ENCODE measurements around the gene SEMA5B. TPM values are rescaled to one million over a fixed set of nuclear protein-coding genes. Genes with fewer than 3 reads are reported as not detected.

The SEMA5B gene
- total RNA-seq, 1 experiment from 2014 or later, result 22.4 TPM

- no peak overlapping the region for H3K4me3 ChIP-seq (ENCODE audit: insufficient read depth, low read depth, low read length)
- no peak for DNase-seq
- no peaks in the 10 kb centered on the region for H3K36me3 ChIP-seq (replicated peaks; ENCODE audit: control insufficient read depth, insufficient read depth, low read length)
- H3K27me3 ChIP-seq (ENCODE audit: control insufficient read depth, insufficient read depth, low read length), result no peaks in the 10 kb centered on the region
These were observed 23.2 kb downstream of the SEMA5B start for GRCh38 chr3:123004201-123004918.

GRCh38 chr3:123002749-123003497 lies 24.6 kb downstream of the SEMA5B start:
- no peak for DNase-seq
- no peaks in the 10 kb centered on the region for H3K27me3 ChIP-seq (ENCODE audit: control insufficient read depth, insufficient read depth, low read length)
- H3K4me3 ChIP-seq (ENCODE audit: insufficient read depth, low read depth, low read length), result no peak overlapping the region
- H3K36me3 ChIP-seq (replicated peaks; ENCODE audit: control insufficient read depth, insufficient read depth, low read length), result no peaks in the 10 kb centered on the region

DNA sequence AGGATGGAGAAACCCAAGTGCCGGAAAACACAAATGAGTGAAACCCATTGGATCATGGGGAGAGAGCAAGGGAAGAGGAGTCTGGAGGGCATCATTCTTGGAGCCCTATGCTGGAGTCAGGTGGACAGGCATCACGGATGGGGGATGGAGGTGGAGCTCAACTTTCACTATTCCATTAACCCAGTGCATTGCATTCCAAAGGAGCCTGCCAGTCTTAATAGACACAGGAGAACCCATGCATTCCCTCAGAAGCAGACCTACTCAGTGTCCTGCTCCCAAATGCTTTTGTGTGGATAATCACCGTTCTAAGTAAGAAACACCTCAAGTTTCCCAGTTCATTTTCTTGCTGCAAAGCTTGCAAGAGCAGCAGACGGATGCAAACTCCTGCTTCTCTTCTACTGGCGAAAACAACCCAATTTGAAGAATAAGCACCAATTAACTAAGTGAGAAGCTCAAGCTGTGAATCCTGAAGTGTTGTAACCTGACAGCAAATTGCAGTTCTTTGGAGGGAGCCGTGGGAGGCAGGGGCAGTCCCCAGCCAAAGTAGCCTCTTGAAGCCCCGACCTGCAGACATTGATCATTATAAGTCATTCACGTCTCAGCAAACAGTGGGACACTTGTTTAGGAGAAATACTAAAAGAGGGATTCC lies 25.3 kb downstream of the SEMA5B start:
- no peak for DNase-seq
- Histone ChIP-seq H3K27me3 (ENCODE audit: control insufficient read depth, insufficient read depth, low read length) (no peaks in the 10 kb centered on the region), H3K4me3 (ENCODE audit: insufficient read depth, low read depth, low read length) (no peak overlapping the region), H3K36me3 (replicated peaks; ENCODE audit: control insufficient read depth, insufficient read depth, low read length) (no peaks in the 10 kb centered on the region)

GRCh38 chr3:122998856-122999255 lies 28.7 kb downstream of the SEMA5B start:
- Histone ChIP-seq H3K36me3 (replicated peaks; ENCODE audit: control insufficient read depth, insufficient read depth, low read length) (no peaks in the 10 kb centered on the region), H3K27me3 (ENCODE audit: control insufficient read depth, insufficient read depth, low read length) (no peaks in the 10 kb centered on the region), H3K4me3 (ENCODE audit: insufficient read depth, low read depth, low read length) (no peak overlapping the region)
- no peak for DNase-seq

- Histone ChIP-seq H3K27me3 (ENCODE audit: control insufficient read depth, insufficient read depth, low read length) (no peaks in the 10 kb centered on the region), H3K36me3 (replicated peaks; ENCODE audit: control insufficient read depth, insufficient read depth, low read length) (no peaks in the 10 kb centered on the region), H3K4me3 (ENCODE audit: insufficient read depth, low read depth, low read length) (no peak overlapping the region)
- DNase-seq, result no peak
These were observed 29.4 kb downstream of the SEMA5B start for GRCh38 chr3:122998206-122998605.

DNA sequence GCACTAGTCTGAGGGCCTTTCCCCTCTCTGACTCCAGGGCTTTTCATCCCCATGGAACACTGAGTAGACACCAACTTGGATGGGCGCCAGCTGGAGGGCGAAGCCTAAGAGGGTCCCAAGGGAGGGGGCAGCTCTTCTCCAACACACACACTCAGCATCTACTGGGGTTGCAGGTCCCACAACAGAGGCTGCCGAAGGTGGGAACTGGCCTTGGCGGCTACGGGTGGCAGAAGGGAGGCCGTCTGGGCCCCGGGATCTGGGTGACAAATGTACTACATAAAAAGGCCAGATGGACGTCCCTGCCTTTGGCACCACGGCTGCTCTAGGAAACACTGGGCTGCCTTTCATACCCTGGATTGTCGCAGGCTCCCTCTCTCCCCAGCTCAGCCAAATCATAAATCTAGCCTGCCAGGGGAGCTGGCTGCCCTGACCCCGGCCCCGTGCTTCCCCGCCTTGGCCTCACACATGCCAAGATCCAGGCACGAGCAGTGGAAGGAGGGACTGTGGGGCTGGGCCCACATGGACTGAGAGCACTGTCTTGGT lies 31.5 kb downstream of the SEMA5B start:
- H3K4me3 ChIP-seq (ENCODE audit: insufficient read depth, low read depth, low read length), result no peak overlapping the region
- no peak for DNase-seq
- no peaks in the 10 kb centered on the region for H3K27me3 ChIP-seq (ENCODE audit: control insufficient read depth, insufficient read depth, low read length)
- no peaks in the 10 kb centered on the region for H3K36me3 ChIP-seq (replicated peaks; ENCODE audit: control insufficient read depth, insufficient read depth, low read length)

DNA sequence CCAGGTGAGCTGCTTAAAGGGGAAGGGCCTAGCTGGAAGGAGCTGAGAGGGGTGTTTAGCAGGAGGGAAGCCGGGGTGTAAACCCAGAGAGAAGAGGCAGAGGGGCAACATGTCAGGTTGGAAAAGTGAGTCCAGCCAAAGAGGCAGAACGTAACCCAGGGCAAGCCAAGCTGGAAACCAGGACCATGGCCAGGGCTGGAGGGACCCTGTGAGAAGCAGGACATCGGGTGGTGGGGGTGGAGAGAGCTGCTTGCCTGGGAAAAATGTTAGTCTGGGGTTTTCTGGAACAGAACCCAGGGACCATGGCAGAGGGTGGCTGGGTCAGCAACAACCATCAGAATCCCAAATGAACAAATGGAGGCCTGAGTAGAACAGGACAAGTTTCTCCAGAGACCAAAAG lies 32.6 kb downstream of the SEMA5B start:
- Histone ChIP-seq H3K4me3 (ENCODE audit: insufficient read depth, low read depth, low read length) (no peak overlapping the region), H3K27me3 (ENCODE audit: control insufficient read depth, insufficient read depth, low read length) (no peaks in the 10 kb centered on the region), H3K36me3 (replicated peaks; ENCODE audit: control insufficient read depth, insufficient read depth, low read length) (no peaks in the 10 kb centered on the region)
- DNase-seq, result no peak

DNA sequence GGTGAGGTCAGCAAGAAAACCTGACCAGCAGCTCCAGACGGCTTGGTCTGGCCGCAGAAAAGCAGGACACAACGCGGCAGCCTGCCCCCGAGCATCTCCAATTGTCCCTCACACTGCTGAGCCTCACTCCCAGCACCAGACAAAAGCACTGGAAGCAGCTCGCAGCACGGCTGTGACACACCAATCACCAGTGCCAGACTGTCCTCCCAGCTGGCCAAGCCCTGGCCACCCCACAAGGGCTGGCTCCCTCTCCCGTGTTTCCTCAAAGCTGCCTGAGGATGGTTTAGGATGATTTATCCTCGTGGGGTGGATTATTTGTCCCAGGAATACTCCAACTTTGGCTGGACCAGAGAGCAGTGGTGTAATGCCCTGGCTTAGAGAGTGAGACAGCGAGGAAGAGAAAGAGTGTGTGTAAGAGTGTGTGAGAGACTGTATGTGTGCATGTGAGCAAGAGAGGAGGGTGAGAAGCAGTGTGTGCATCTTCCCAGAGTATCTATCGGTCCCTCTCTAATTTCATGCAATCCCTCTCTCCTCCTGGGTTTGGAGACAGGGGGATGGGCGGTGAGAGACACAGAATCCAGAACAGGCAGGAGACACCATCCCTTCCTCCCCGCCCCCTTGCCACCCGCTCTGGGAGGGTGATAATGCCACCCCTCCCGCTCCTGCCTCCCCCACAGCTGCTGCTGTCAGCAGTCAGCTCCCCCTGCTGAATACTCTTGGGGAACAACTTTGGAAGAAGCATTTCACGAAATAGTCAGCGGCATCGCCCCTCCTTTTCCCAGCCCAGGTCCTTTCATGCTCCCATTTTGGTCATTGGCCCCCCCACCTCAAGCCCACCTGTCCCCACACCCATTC lies 34.2 kb downstream of the SEMA5B start:
- Histone ChIP-seq H3K27me3 (ENCODE audit: control insufficient read depth, insufficient read depth, low read length) (peaks cover 2% of the 10 kb centered on the region; the same call in 1 of the 2 replicates), H3K4me3 (ENCODE audit: insufficient read depth, low read depth, low read length) (no peak overlapping the region), H3K36me3 (replicated peaks; ENCODE audit: control insufficient read depth, insufficient read depth, low read length) (no peaks in the 10 kb centered on the region)
- peak; percentile 74 for DNase-seq

DNA sequence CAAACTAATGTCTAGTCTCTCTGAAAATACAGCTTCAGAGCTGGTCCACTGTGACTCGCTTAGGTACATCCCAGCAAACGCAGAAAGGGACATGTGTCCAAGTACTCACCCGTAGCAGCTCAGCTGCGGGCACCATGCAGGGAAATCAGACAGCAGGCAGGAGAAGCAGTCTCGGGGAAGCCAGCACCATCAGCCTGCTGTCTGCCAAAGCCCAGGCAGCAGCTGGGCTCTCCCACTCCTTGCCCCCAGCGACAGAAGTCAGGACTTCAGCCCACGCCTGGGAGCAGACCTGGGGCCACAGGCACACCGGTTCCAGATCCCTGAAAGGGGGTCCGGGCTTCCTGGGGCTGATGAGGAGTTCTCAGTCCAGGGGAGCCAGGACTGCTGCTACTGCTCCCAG lies 34.9 kb downstream of the SEMA5B start:
- Histone ChIP-seq H3K36me3 (replicated peaks; ENCODE audit: control insufficient read depth, insufficient read depth, low read length) (no peaks in the 10 kb centered on the region), H3K4me3 (ENCODE audit: insufficient read depth, low read depth, low read length) (no peak overlapping the region), H3K27me3 (ENCODE audit: control insufficient read depth, insufficient read depth, low read length) (peaks cover 2% of the 10 kb centered on the region; the same call in 1 of the 2 replicates)
- no peak for DNase-seq

DNA sequence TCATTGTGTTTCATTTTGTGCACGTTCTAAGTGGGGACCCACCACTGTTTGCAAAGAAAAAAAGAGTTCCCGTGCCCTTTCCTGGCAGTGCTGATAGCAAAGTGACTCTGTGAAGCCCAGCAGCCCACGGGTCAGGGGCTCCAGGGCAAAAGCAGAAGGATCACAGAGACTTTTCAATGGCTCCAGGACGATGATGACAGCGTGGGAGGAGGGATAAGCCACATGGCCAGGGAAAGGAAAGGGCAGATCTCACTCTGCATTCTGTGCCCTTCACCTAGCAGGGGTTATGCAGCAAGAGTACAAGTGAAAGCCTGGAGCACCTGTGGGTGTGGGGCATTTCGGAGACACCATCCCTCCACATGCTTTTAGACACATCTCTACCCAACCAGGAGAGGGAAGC lies 35.4 kb downstream of the SEMA5B start:
- Histone ChIP-seq H3K36me3 (replicated peaks; ENCODE audit: control insufficient read depth, insufficient read depth, low read length) (no peaks in the 10 kb centered on the region), H3K27me3 (ENCODE audit: control insufficient read depth, insufficient read depth, low read length) (peaks cover 2% of the 10 kb centered on the region; the same call in 1 of the 2 replicates), H3K4me3 (ENCODE audit: insufficient read depth, low read depth, low read length) (no peak overlapping the region)
- no peak for DNase-seq

DNA sequence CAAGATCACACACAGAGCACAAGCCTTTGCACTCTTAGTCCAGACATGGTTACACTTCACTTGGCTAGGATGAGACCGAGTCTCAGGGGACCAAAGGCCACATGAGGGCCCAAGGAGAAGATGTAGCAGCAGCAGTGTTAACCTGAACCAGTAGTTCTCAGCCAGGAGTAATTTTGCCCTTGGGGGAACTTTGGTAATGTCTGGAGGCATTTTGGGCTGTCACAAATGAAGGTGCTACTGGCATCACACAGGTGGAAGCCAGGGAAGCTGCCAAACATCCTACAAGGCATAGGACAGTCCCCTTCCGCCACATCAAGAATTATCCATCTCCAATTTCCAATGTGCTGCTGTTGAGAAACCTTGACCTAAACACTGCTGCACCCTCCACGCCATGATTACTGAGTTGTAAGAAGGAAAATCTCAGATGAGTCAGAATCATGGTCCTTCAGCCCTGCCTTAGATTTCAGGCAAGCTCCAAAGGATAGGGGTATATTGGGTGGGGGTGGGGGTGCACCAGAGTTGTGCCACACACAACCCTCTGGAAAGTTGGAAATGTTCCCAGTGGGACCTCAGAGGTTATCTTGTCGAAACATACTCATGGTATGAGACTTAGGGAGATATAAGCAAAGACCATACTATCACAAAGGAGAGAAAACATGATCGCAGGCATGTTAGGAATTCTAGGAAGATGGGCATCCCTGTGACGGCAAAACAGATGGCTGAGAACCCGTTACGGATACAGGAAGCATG lies 36.2 kb downstream of the SEMA5B start:
- no peaks in the 10 kb centered on the region for H3K36me3 ChIP-seq (replicated peaks; ENCODE audit: control insufficient read depth, insufficient read depth, low read length)
- no peak overlapping the region for H3K4me3 ChIP-seq (ENCODE audit: insufficient read depth, low read depth, low read length)
- no peak for DNase-seq
- H3K27me3 ChIP-seq (ENCODE audit: control insufficient read depth, insufficient read depth, low read length), result peaks cover 2% of the 10 kb centered on the region; the same call in 1 of the 2 replicates

- peaks cover 2% of the 10 kb centered on the region; the same call in 1 of the 2 replicates for H3K27me3 ChIP-seq (ENCODE audit: control insufficient read depth, insufficient read depth, low read length)
- no peak for DNase-seq
- H3K4me3 ChIP-seq (ENCODE audit: insufficient read depth, low read depth, low read length), result no peak overlapping the region
- no peaks in the 10 kb centered on the region for H3K36me3 ChIP-seq (replicated peaks; ENCODE audit: control insufficient read depth, insufficient read depth, low read length)
These were observed 37.5 kb downstream of the SEMA5B start for GRCh38 chr3:122989856-122990575.

DNA sequence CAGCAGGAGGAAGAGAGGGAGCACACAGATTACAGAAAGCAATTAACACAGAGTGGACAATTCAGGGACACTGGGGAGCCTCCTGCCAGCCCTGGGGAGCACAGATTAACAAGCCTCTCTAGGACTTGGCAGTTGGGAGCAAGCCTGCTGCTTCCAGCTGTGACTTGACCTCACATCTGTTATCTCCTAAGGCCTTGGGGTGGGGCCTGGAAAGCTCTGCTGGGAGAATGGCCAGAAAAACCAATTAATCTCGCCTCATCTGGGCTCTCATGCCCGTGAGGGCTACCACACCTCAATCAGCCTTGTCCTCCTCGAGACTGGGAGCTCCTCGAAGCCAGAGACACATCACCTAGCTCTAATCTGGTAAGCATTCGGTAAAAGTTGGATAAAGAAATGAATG lies 39.1 kb downstream of the SEMA5B start:
- Histone ChIP-seq H3K36me3 (replicated peaks; ENCODE audit: control insufficient read depth, insufficient read depth, low read length) (no peaks in the 10 kb centered on the region), H3K27me3 (ENCODE audit: control insufficient read depth, insufficient read depth, low read length) (peaks cover 2% of the 10 kb centered on the region; the same call in 1 of the 2 replicates), H3K4me3 (ENCODE audit: insufficient read depth, low read depth, low read length) (no peak overlapping the region)
- no peak for DNase-seq

Data from H7 (cell line).